Measurements from ENCODE around the gene GPR39. TPM values are rescaled to one million over a fixed set of nuclear protein-coding genes. Genes with fewer than 3 reads are reported as not detected.
"Not testable (repeated sequence)": the region's sequence is repeated elsewhere in the genome, so short reads cannot be mapped to it uniquely, and the experiment has no call there.

Gene GPR39
- total RNA-seq, 1 donor from 2014 or later, result not detected

DNA sequence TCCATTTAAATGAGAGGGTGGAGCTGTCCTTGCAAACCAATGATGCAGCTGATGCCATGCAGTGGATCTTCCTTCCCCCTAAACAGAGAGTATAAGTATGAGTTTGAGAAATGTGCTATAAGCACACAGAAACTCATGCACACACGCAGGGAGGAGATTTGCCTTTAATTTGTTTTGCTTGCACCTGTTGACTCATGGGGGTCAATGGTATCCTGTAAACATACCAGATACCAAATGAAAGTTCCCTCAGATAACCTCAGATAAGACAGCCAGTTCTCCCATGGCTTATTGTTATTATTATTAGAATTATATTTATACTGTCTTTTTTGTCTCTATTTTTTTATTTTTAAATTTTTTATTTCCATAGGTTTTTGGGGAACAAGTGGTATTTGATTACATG, 29.5 kb upstream of the GPR39 start:
- no peaks in the 10 kb centered on the region for H3K4me1 ChIP-seq
- no peak overlapping the region for H3K4me3 ChIP-seq
- intact Hi-C loops (cut with DNase I), result no loop called here
- no peaks in the 10 kb centered on the region for H3K27me3 ChIP-seq
- TF ChIP-seq POLR2A (IDR thresholded peaks at IDR 0.05) (no peak), POLR2AphosphoS5 (IDR thresholded peaks at IDR 0.05; ENCODE audit: insufficient read depth in 1 of 2, low read depth in 1 of 2) (no peak)
- TF ChIP-seq, protein P1, sequence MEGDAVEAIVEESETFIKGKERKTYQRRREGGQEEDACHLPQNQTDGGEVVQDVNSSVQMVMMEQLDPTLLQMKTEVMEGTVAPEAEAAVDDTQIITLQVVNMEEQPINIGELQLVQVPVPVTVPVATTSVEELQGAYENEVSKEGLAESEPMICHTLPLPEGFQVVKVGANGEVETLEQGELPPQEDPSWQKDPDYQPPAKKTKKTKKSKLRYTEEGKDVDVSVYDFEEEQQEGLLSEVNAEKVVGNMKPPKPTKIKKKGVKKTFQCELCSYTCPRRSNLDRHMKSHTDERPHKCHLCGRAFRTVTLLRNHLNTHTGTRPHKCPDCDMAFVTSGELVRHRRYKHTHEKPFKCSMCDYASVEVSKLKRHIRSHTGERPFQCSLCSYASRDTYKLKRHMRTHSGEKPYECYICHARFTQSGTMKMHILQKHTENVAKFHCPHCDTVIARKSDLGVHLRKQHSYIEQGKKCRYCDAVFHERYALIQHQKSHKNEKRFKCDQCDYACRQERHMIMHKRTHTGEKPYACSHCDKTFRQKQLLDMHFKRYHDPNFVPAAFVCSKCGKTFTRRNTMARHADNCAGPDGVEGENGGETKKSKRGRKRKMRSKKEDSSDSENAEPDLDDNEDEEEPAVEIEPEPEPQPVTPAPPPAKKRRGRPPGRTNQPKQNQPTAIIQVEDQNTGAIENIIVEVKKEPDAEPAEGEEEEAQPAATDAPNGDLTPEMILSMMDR (IDR thresholded peaks at IDR 0.05), result no peak
- no peaks in the 10 kb centered on the region for H3K36me3 ChIP-seq
- no peaks in the 10 kb centered on the region for H3K9me3 ChIP-seq
- H3K27ac ChIP-seq, result no peak overlapping the region
- DNase-seq (ENCODE audit: extremely low spot score in 2 of 2), result no peak

DNA sequence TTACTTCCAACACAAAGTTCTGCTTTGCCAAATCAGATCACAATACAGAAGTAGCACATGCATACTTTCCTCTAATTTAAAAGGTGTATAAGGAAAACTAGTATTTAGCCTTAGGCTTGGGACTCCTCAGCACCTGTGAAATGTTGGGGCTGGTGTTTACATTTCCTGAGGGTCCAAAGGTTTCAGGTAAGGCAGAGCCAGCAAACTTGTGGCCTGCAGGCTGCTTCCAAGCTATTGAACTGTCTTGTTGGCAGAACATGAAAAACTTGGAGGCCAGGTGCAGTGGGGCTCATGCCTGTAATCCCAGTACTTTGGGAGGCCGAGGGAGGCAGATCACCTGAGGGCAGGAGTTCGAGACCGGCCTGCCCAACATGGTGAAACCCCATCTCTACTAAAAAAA, 26.5 kb upstream of the GPR39 start:
- no peaks in the 10 kb centered on the region for H3K4me1 ChIP-seq
- H3K4me3 ChIP-seq, result no peak overlapping the region
- H3K36me3 ChIP-seq, result no peaks in the 10 kb centered on the region
- no peak overlapping the region for H3K27ac ChIP-seq
- DNase-seq (ENCODE audit: extremely low spot score in 2 of 2), result no peak
- H3K27me3 ChIP-seq, result no peaks in the 10 kb centered on the region
- intact Hi-C loops (cut with DNase I), result no loop called here
- TF ChIP-seq POLR2AphosphoS5 (IDR thresholded peaks at IDR 0.05; ENCODE audit: insufficient read depth in 1 of 2, low read depth in 1 of 2) (no peak), POLR2A (IDR thresholded peaks at IDR 0.05) (no peak)
- TF ChIP-seq, protein P1 (IDR thresholded peaks at IDR 0.05), result no peak
- no peaks in the 10 kb centered on the region for H3K9me3 ChIP-seq

DNA sequence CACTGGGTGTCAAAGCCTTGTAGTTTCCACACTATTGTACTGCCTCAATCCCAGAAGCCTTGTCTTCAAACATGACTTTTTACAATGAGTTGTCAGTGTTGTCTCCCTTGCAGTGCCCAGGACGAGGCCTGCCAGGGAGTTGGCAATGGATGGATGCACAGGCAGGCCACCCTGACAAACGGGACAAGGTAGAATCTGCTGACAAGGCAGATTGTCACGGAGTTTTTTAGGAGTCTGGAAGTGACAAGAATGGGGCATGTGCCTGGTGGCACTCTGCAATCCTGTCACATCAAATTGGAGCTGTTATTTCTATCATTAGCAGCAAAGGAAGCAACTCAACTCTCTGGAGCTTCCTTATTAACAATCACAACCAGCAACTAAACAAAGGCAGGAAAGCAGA, 25.2 kb upstream of the GPR39 start:
- TF ChIP-seq, protein P1 (IDR thresholded peaks at IDR 0.05), result no peak
- TF ChIP-seq POLR2AphosphoS5 (IDR thresholded peaks at IDR 0.05; ENCODE audit: insufficient read depth in 1 of 2, low read depth in 1 of 2) (no peak), POLR2A (IDR thresholded peaks at IDR 0.05) (no peak)
- DNase-seq (ENCODE audit: extremely low spot score in 2 of 2), result no peak
- no peaks in the 10 kb centered on the region for H3K27me3 ChIP-seq
- no peak overlapping the region for H3K27ac ChIP-seq
- no peak overlapping the region for H3K4me3 ChIP-seq
- intact Hi-C loops (cut with DNase I), result no loop called here
- no peaks in the 10 kb centered on the region for H3K9me3 ChIP-seq
- no peaks in the 10 kb centered on the region for H3K36me3 ChIP-seq
- H3K4me1 ChIP-seq, result no peaks in the 10 kb centered on the region

DNA sequence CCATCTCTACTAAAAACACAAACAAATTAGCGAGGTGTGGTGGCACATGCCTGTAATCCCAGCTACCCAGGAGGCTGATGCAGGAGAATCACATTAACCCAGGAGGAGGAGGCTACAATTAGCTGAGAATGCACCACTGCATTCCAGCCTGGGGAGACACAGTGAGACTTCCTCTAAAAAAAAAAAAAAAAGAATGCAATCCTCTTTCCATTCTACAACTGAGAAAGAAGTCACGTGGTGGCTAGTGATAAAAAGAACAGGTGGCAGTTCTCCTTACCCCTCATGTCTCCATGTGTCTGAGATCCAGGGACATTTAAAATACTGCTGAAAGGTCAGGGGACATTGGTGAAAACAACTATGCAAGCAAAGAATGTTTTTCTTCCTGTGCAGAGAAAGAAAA, 24.4 kb upstream of the GPR39 start:
- Histone ChIP-seq H3K27me3 (no peaks in the 10 kb centered on the region), H3K4me1 (no peaks in the 10 kb centered on the region), H3K4me3 (no peak overlapping the region), H3K27ac (no peak overlapping the region), H3K9me3 (no peaks in the 10 kb centered on the region), H3K36me3 (no peaks in the 10 kb centered on the region)
- intact Hi-C loops (cut with DNase I), result no loop called here
- DNase-seq (ENCODE audit: extremely low spot score in 2 of 2), result no peak
- TF ChIP-seq POLR2A (IDR thresholded peaks at IDR 0.05) (no peak), POLR2AphosphoS5 (IDR thresholded peaks at IDR 0.05; ENCODE audit: insufficient read depth in 1 of 2, low read depth in 1 of 2) (no peak)
- TF ChIP-seq, protein P1 (IDR thresholded peaks at IDR 0.05), result no peak

DNA sequence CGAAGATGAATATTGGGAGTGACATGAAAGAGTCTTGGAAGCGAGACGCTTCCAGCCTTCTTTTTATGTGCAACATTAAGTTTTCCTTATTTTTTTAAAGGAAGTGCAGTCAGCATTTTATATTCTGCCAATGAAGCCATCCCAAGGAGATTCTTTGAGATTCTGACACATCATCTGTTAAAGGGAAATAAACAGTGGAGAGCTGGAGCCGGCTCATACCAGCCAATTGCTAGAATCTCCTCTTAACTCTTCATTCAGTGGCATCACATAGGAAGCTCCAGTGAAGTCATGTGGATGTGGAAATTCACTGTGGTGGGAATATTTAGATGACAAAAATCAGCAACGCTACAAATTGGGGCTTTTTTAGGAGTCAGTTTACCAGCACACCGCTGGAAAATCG, 23.7 kb upstream of the GPR39 start:
- intact Hi-C loops (cut with DNase I), result no loop called here
- no peak overlapping the region for H3K4me3 ChIP-seq
- no peaks in the 10 kb centered on the region for H3K36me3 ChIP-seq
- H3K4me1 ChIP-seq, result no peaks in the 10 kb centered on the region
- no peak for DNase-seq (ENCODE audit: extremely low spot score in 2 of 2)
- TF ChIP-seq POLR2A (IDR thresholded peaks at IDR 0.05) (no peak), POLR2AphosphoS5 (IDR thresholded peaks at IDR 0.05; ENCODE audit: insufficient read depth in 1 of 2, low read depth in 1 of 2) (no peak)
- TF ChIP-seq, protein P1 (IDR thresholded peaks at IDR 0.05), result no peak
- H3K27me3 ChIP-seq, result no peaks in the 10 kb centered on the region
- H3K27ac ChIP-seq, result no peak overlapping the region
- H3K9me3 ChIP-seq, result no peaks in the 10 kb centered on the region

DNA sequence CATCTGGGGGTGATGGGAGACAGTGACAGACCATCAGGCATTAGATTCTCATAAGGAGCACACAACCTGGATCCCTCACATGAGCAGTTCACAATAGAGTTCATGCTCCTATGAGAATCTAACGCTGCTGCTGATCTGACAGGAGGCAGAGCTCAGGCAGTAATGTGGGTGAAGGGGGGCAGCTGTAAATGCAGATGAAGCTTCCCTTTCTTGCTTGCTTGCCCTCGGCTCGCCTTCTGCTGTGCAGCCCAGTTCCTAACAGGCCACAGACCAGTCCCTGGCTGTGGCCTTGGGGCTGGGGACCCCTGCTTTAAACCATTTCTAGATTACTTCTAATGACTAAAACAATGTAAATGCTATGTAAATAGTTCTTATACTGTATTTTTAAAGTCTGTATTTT, 19.6 kb upstream of the GPR39 start:
- H3K36me3 ChIP-seq; H3K27me3 ChIP-seq; H3K4me3 ChIP-seq; H3K27ac ChIP-seq; intact Hi-C loops (cut with DNase I); H3K4me1 ChIP-seq; H3K9me3 ChIP-seq: not testable (repeated sequence)
- peak in 1 of 2 donors; percentile 27 for DNase-seq (ENCODE audit: extremely low spot score in 2 of 2)

All from vagina (tissue), 2 donors.